ENCODE results near the gene ADAM19. TPM values are rescaled to one million over a fixed set of nuclear protein-coding genes. Genes with fewer than 3 reads are reported as not detected.

Gene ADAM19
- total and polyA plus RNA-seq, 2 of the 4 experiments (the other 2 are of a cell fraction), result 35.5 to 49.2 TPM

- DNase-seq (no peak), ATAC-seq (ENCODE audit: low read depth) (no peak; the same call in 1 of the 2 replicates)
- Histone ChIP-seq H3K56ac (ENCODE audit: extremely low read depth, insufficient read depth, low read length) (no peak overlapping the region), H4K5ac (ENCODE audit: low read depth, low read length) (no peak overlapping the region), H4K8ac (ENCODE audit: low read depth in 2 of 2, low read length in 2 of 2) (peak overlapping the region in 1 of 2 experiments; percentile 3; a peak in 1 of 4 replicates), H3K23ac (ENCODE audit: low read depth, low read length) (no peak overlapping the region; the same call in 1 of the 2 replicates), H2AK9ac (replicated peaks; ENCODE audit: low read depth, low read length, poor library complexity) (no peak overlapping the region), H3K4me3 (ENCODE audit: insufficient read depth, low read depth, low read length) (no peak overlapping the region), H2BK20ac (ENCODE audit: low read depth, low read length) (no peak overlapping the region), H2BK120ac (ENCODE audit: low read depth, low read length) (no peak overlapping the region), H3K14ac (replicated peaks; ENCODE audit: low read depth, low read length) (no peak overlapping the region), H4K20me1 (ENCODE audit: insufficient read depth, low read length) (no peaks in the 10 kb centered on the region), H3K4ac (ENCODE audit: low read depth, low read length) (no peak overlapping the region), H2AFZ (replicated peaks; ENCODE audit: low read length, poor library complexity) (no peak overlapping the region), H2BK5ac (ENCODE audit: low read depth, low read length, poor library complexity, severe bottlenecking) (no peak overlapping the region), H3K27me3 (ENCODE audit: control insufficient read depth, insufficient read depth, low read length) (no peaks in the 10 kb centered on the region), H3K9me3 (ENCODE audit: control insufficient read depth, insufficient read depth, low read length) (no peaks in the 10 kb centered on the region), H3K4me2 (ENCODE audit: low read depth, low read length) (no peak overlapping the region), H4K91ac (ENCODE audit: insufficient read depth, low read depth, low read length) (no peak overlapping the region), H3K18ac (ENCODE audit: low read depth, low read length) (no peak overlapping the region), H3K36me3 (ENCODE audit: control insufficient read depth, insufficient read depth, low read length) (peaks cover 26% of the 10 kb centered on the region), H3K79me1 (ENCODE audit: low read depth in 1 of 2, low read length in 2 of 2) (peaks cover 14 to 32% of the 10 kb centered on the region in 2 experiments), H2BK15ac (ENCODE audit: low read depth, low read length) (no peak overlapping the region), H3K9ac (ENCODE audit: low read depth, low read length) (no peak overlapping the region), H3K4me1 (ENCODE audit: control insufficient read depth, insufficient read depth, low read length) (peaks cover 2% of the 10 kb centered on the region; the same call in 1 of the 2 replicates), H3K9me1 (ENCODE audit: insufficient read depth, low read length) (peaks cover 4% of the 10 kb centered on the region; the same call in 1 of the 2 replicates), H3K27ac (ENCODE audit: insufficient read depth, low read length) (no peak overlapping the region), H2AK5ac (ENCODE audit: low read depth, low read length) (no peak overlapping the region)
- in situ Hi-C loops (cut with MboI; ENCODE audit: low sequenced_read_pairs) (loop anchor here (5.0 kb wide), 1 partner anchor 113 kb away; no protein-coding TSS in a partner anchor), dilution Hi-C loops (cut with HindIII; ENCODE audit: low sequenced_read_pairs, unreplicated experiment) (no loop called here), intact Hi-C loops (cut with micrococcal nuclease) (loop anchor here (5.0 kb wide), 2 partner anchors 97 to 228 kb away; partner anchors contain the start of gene ADAM19)
- no TSS peak for BruUV-seq (replicated peaks)
- ChIA-PET POLR2A (ENCODE audit: unreplicated experiment) (no interaction called here), CTCF (interaction anchor here (1.0 to 1.1 kb wide), 2 partner anchors 152 to 238 kb away, joined by 3 to 4 read pairs; no protein-coding TSS in a partner anchor)
- TF ChIP-seq BHLHE40 (IDR thresholded peaks at IDR 0.05; ENCODE audit: low read depth, low read length), result no peak
- TF ChIP-seq MAFK (IDR thresholded peaks at IDR 0.05; ENCODE audit: low read depth, low read length), result no peak
- TF ChIP-seq MAZ (IDR thresholded peaks at IDR 0.05; ENCODE audit: borderline replicate concordance, low read depth, low read length), result no peak
- TF ChIP-seq RFX5 (IDR thresholded peaks at IDR 0.05; ENCODE audit: low read depth, low read length), result no peak
- no peak for TF ChIP-seq RAD21 (IDR thresholded peaks at IDR 0.05; ENCODE audit: low read length)
- TF ChIP-seq USF2 (IDR thresholded peaks at IDR 0.05; ENCODE audit: low read depth, low read length), result no peak
- TF ChIP-seq RCOR1 (IDR thresholded peaks at IDR 0.05; ENCODE audit: insufficient replicate concordance, low read length), result no peak
- no peak for TF ChIP-seq SMC3 (IDR thresholded peaks at IDR 0.05; ENCODE audit: low read depth, low read length)
- 90% methylated on average over 3 of the region's 15 CpGs; no CpG with 5 or more reads in 1 of the 2 experiments for WGBS, 2 experiments (ENCODE audit: extremely low coverage in 2 of 2, insufficient read length in 1 of 2)
Measured at GRCh38 chr5:157479612-157480510, 95.7 kb downstream of the ADAM19 start.
